ENCODE data around the gene SLC9A9. TPM values are rescaled to one million over a fixed set of nuclear protein-coding genes. Genes with fewer than 3 reads are reported as not detected.

The SLC9A9 gene
- total RNA-seq, 4 donors from 2014 or later = 13.4 to 15.0 (median 14.4) TPM

DNA sequence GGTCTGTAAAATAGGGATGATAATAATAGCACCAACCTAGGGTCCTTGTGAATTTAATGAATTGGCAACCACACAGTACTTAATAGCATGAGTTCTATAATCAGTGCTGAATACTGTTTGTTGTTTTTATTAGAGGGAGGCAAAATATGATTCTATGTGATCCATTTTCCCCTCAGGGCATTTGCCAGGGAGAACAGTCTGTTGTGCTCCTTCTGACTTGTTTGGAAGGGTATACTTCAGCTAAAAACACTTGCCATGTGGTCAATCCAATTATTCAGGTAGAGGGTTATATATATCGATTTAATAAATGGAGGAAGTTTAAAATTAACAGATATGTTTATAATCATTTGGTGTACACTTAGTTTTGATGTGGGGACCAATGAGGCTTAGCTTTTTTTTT, 423.4 kb downstream of the SLC9A9 start:
- Histone ChIP-seq H3K4me1 (no peaks in the 10 kb centered on the region), H3K36me3 (no peaks in the 10 kb centered on the region), H3K27me3 (no peaks in the 10 kb centered on the region), H3K27ac (replicated peaks in 1 of 4) (no peak overlapping the region), H3K9me3 (no peaks in the 10 kb centered on the region), H3K4me3 (no peak overlapping the region)
- 85% methylated on average over 1 of the region's 1 CpG for WGBS
- intact Hi-C loops (cut with DNase I) = no loop called here
- TF ChIP-seq EP300 (IDR thresholded peaks at IDR 0.05) = no peak
- TF ChIP-seq POLR2A (IDR thresholded peaks at IDR 0.05; ENCODE audit: low read depth) = no peak
- TF ChIP-seq POLR2AphosphoS5 (IDR thresholded peaks at IDR 0.05) = no peak
- TF ChIP-seq, protein P1, sequence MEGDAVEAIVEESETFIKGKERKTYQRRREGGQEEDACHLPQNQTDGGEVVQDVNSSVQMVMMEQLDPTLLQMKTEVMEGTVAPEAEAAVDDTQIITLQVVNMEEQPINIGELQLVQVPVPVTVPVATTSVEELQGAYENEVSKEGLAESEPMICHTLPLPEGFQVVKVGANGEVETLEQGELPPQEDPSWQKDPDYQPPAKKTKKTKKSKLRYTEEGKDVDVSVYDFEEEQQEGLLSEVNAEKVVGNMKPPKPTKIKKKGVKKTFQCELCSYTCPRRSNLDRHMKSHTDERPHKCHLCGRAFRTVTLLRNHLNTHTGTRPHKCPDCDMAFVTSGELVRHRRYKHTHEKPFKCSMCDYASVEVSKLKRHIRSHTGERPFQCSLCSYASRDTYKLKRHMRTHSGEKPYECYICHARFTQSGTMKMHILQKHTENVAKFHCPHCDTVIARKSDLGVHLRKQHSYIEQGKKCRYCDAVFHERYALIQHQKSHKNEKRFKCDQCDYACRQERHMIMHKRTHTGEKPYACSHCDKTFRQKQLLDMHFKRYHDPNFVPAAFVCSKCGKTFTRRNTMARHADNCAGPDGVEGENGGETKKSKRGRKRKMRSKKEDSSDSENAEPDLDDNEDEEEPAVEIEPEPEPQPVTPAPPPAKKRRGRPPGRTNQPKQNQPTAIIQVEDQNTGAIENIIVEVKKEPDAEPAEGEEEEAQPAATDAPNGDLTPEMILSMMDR (IDR thresholded peaks at IDR 0.05) = no peak
- DNase-seq (ENCODE audit: extremely low spot score) = no peak

DNA sequence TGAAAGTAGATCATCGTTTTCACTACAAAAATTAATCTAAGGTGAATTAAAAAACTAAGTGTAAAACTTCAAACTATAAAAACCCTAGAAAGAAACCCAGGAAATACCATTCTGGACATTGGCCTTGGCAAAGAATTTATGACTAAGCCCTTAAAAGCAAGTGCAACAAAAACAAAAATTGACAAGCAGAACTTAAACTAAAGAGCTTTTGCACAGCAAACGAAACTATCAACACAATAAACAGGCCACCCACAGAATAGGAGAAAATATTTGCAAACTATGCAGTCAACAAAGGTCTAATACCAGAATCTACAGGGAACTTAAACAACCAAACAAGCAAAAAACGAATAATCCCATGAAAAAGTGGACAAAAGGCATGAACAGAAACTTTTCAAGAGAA, 426.7 kb downstream of the SLC9A9 start:
- DNase-seq (ENCODE audit: extremely low spot score) = no peak
- Histone ChIP-seq H3K4me1 (no peaks in the 10 kb centered on the region), H3K36me3 (no peaks in the 10 kb centered on the region), H3K27me3 (no peaks in the 10 kb centered on the region), H3K27ac (replicated peaks in 1 of 4) (no peak overlapping the region), H3K4me3 (no peak overlapping the region), H3K9me3 (no peaks in the 10 kb centered on the region)
- 82% methylated on average over 3 of the region's 3 CpGs for WGBS
- intact Hi-C loops (cut with DNase I) = no loop called here
- TF ChIP-seq POLR2AphosphoS5 (IDR thresholded peaks at IDR 0.05) = no peak
- TF ChIP-seq, protein P1 (IDR thresholded peaks at IDR 0.05) = no peak
- TF ChIP-seq POLR2A (IDR thresholded peaks at IDR 0.05; ENCODE audit: low read depth) = no peak
- TF ChIP-seq EP300 (IDR thresholded peaks at IDR 0.05) = no peak

DNA sequence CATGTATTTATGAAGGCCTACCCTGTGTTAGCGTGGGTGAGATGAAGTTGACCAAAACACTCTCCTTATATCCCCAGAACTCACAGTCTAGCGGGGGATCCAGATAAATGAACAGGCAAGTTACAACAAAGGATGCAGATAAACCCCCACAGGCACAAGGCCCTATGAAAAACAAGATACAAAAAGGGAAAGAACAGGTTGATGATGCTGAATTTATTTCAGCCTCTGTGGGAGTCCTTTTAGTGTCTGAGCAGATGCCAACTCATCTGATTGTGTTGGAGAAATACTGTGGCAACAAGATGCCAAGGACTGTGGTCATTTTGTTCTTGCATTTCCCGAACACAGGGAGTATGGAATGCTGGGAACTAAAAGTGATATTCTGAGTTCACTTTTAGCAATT, 428.7 kb downstream of the SLC9A9 start:
- TF ChIP-seq, protein P1 (IDR thresholded peaks at IDR 0.05) = no peak
- TF ChIP-seq POLR2AphosphoS5 (IDR thresholded peaks at IDR 0.05) = no peak
- TF ChIP-seq EP300 (IDR thresholded peaks at IDR 0.05) = no peak
- no peak for TF ChIP-seq POLR2A (IDR thresholded peaks at IDR 0.05; ENCODE audit: low read depth)
- Histone ChIP-seq H3K9me3 (no peaks in the 10 kb centered on the region), H3K27ac (replicated peaks in 1 of 4) (no peak overlapping the region), H3K4me3 (no peak overlapping the region), H3K36me3 (no peaks in the 10 kb centered on the region), H3K27me3 (no peaks in the 10 kb centered on the region), H3K4me1 (no peaks in the 10 kb centered on the region)
- intact Hi-C loops (cut with DNase I) = no loop called here
- WGBS = 96% methylated on average over 3 of the region's 3 CpGs
- DNase-seq (ENCODE audit: extremely low spot score) = no peak

DNA sequence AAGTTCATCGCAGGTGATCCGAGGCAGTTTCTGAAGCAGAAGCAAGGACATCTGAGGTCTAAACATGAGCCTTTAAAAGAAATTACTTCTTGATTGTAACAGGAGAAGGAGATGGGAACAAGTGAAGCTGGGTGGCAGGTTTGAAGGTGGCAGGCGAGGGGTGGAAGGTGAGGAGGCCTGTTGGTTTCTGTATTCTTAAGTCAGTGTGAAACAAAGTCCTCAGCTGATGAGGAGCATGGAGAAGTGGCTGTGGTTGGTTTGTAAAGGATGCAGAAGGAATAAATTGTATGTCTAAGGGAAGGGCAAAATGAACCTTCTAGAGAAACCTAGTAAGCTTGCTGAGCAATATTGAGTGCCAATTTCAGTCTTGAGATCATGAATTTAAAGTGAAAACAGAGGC, 429.9 kb downstream of the SLC9A9 start:
- no peak for DNase-seq (ENCODE audit: extremely low spot score)
- no peaks in the 10 kb centered on the region for H3K4me1 ChIP-seq
- intact Hi-C loops (cut with DNase I) = no loop called here
- WGBS = 100% methylated on average over 3 of the region's 3 CpGs
- H3K27me3 ChIP-seq = no peaks in the 10 kb centered on the region
- TF ChIP-seq POLR2AphosphoS5 (IDR thresholded peaks at IDR 0.05) (no peak), EP300 (IDR thresholded peaks at IDR 0.05) (no peak), POLR2A (IDR thresholded peaks at IDR 0.05; ENCODE audit: low read depth) (no peak)
- TF ChIP-seq, protein P1 (IDR thresholded peaks at IDR 0.05) = no peak
- H3K27ac ChIP-seq (replicated peaks in 1 of 4) = no peak overlapping the region
- no peaks in the 10 kb centered on the region for H3K9me3 ChIP-seq
- H3K4me3 ChIP-seq = no peak overlapping the region
- no peaks in the 10 kb centered on the region for H3K36me3 ChIP-seq

DNA sequence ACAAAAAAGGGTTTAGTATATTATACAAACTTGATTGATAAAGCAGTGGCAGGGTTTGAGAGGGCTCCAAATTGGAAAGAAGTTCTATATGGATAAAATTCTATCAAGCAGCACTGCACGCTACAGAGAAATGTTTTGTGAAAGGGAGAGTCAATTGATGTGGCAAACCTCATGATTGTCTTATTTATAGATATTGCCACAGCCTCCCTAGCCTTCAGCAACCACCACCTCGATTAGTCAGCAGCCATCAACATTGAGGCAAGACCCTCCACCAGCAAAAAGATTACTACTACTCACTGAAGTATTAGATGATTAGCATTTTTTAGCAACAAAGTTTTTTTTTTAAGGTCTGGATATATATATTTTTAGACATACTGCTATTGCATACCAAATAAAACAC, 432.0 kb downstream of the SLC9A9 start:
- H3K27ac ChIP-seq (replicated peaks in 1 of 4) = no peak overlapping the region
- H3K36me3 ChIP-seq = no peaks in the 10 kb centered on the region
- intact Hi-C loops (cut with DNase I) = no loop called here
- no peaks in the 10 kb centered on the region for H3K4me1 ChIP-seq
- H3K4me3 ChIP-seq = no peak overlapping the region
- H3K27me3 ChIP-seq = no peaks in the 10 kb centered on the region
- no peak for DNase-seq (ENCODE audit: extremely low spot score)
- H3K9me3 ChIP-seq = no peaks in the 10 kb centered on the region
- TF ChIP-seq EP300 (IDR thresholded peaks at IDR 0.05) (no peak), POLR2A (IDR thresholded peaks at IDR 0.05; ENCODE audit: low read depth) (no peak), POLR2AphosphoS5 (IDR thresholded peaks at IDR 0.05) (no peak)
- TF ChIP-seq, protein P1 (IDR thresholded peaks at IDR 0.05) = no peak
- WGBS = 85% methylated on average over 2 of the region's 2 CpGs

Measured in esophagus muscularis mucosa (tissue), 4 donors.